Measurements from ENCODE around the gene TRAF1.

DNA sequence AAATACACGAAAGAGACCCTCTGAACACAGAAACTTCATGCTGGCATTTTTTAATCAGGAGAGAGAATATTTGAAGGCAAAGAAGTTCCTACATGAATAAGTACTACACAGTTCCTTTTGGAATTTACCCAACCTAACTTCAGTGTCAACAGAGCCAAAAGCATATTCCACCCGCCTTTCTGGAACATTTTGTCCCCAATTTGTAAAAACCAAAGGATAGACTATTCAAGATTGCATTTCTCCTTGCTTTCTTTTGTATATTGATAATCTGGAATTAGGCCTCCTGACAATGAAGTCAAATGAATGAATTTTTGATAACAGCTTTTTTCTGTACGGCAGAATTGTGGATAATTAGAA, 39.4 kb upstream of the TRAF1 start:
- TF ChIP-seq, protein P1, sequence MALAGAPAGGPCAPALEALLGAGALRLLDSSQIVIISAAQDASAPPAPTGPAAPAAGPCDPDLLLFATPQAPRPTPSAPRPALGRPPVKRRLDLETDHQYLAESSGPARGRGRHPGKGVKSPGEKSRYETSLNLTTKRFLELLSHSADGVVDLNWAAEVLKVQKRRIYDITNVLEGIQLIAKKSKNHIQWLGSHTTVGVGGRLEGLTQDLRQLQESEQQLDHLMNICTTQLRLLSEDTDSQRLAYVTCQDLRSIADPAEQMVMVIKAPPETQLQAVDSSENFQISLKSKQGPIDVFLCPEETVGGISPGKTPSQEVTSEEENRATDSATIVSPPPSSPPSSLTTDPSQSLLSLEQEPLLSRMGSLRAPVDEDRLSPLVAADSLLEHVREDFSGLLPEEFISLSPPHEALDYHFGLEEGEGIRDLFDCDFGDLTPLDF (CRISPR knock-in tag; IDR thresholded peaks at IDR 0.05) = no peak
- no peak for TF ChIP-seq ZNF563 (CRISPR knock-in tag; IDR thresholded peaks at IDR 0.05)
- no peak for TF ChIP-seq NR2C2 (CRISPR knock-in tag; IDR thresholded peaks at IDR 0.05; ENCODE audit: borderline replicate concordance)
- TF ChIP-seq, protein P2, sequence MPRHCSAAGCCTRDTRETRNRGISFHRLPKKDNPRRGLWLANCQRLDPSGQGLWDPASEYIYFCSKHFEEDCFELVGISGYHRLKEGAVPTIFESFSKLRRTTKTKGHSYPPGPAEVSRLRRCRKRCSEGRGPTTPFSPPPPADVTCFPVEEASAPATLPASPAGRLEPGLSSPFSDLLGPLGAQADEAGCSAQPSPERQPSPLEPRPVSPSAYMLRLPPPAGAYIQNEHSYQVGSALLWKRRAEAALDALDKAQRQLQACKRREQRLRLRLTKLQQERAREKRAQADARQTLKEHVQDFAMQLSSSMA (CRISPR knock-in tag; IDR thresholded peaks at IDR 0.05) = no peak
- TF ChIP-seq, protein P3, sequence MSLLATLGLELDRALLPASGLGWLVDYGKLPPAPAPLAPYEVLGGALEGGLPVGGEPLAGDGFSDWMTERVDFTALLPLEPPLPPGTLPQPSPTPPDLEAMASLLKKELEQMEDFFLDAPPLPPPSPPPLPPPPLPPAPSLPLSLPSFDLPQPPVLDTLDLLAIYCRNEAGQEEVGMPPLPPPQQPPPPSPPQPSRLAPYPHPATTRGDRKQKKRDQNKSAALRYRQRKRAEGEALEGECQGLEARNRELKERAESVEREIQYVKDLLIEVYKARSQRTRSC (CRISPR knock-in tag; IDR thresholded peaks at IDR 0.05; ENCODE audit: low read depth) = no peak
- no peak for TF ChIP-seq SIN3B (IDR thresholded peaks at IDR 0.05; ENCODE audit: low read length)
- no peak for TF ChIP-seq FOXM1 (CRISPR knock-in tag; IDR thresholded peaks at IDR 0.05)
- no peak for TF ChIP-seq ZNF292 (CRISPR knock-in tag; IDR thresholded peaks at IDR 0.05; ENCODE audit: borderline replicate concordance, low read depth)

All from HepG2 (cell line).